ENCODE measurements around the gene SMPDL3B.

SMPDL3B gene

DNA sequence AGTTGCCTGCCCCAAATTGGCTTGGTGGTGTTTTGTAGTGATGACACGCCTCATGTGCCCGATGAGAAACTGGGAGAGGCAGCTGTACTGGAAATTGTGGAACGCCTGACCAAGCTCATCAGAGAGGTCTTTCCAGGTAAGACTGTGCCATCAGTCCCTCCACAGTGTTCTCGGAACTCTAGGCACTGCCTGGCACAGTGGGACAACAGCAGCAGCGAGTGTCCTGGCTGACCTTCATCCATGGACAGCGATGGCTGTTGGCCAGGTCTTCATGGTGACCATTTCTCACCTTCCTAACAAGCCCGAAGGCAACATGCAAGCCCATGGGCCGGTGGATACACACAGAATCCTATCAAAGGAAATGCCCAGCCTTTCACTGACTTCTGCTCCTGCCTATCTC lies 14.2 kb downstream of the SMPDL3B start:
- no peak overlapping the region for H4K12ac ChIP-seq (ENCODE audit: low read depth, low read length)
- no peak overlapping the region for H3K14ac ChIP-seq (ENCODE audit: low read length)
- H3K27me3 ChIP-seq (ENCODE audit: insufficient read depth, low read length): no peaks in the 10 kb centered on the region
- no CpG with 5 or more reads among the region's 8 CpGs for WGBS (ENCODE audit: extremely low coverage, insufficient coverage, insufficient read length)
- no peak overlapping the region for H3K4me2 ChIP-seq (ENCODE audit: low read length)
- no peaks in the 10 kb centered on the region for H3K79me2 ChIP-seq (ENCODE audit: control insufficient read depth, insufficient read depth, low read length, poor library complexity)
- peaks cover 2% of the 10 kb centered on the region for H3K9me3 ChIP-seq (ENCODE audit: insufficient read depth, low read depth, low read length)
- DNase-seq: no peak
- no peak overlapping the region for H3K27ac ChIP-seq (ENCODE audit: low read depth, low read length)
- H4K8ac ChIP-seq (ENCODE audit: low read depth, low read length): no peak overlapping the region
- H3K18ac ChIP-seq (ENCODE audit: low read length): no peak overlapping the region
- no peak overlapping the region for H4K91ac ChIP-seq (ENCODE audit: low read depth, low read length)
- no peaks in the 10 kb centered on the region for H3K79me1 ChIP-seq (ENCODE audit: low read length)
- H3K36me3 ChIP-seq (ENCODE audit: control insufficient read depth in 1 of 2, insufficient read depth in 2 of 2, low read length in 2 of 2): no peaks in the 10 kb centered on the region
- no peak overlapping the region for H2BK120ac ChIP-seq (ENCODE audit: insufficient read depth, low read length, poor library complexity)
- no peak overlapping the region for H2BK5ac ChIP-seq (ENCODE audit: low read depth, low read length, poor library complexity)
- H3K4me3 ChIP-seq (ENCODE audit: low read depth, low read length): no peak overlapping the region
- no peak overlapping the region for H3K4ac ChIP-seq (ENCODE audit: low read depth, low read length)
- H2BK12ac ChIP-seq (ENCODE audit: low read length): no peak overlapping the region
- no peak overlapping the region for H3K9ac ChIP-seq (ENCODE audit: low read length)
- H3K23ac ChIP-seq (ENCODE audit: low read length): no peak overlapping the region
- H3K4me1 ChIP-seq (ENCODE audit: control insufficient read depth in 1 of 2, insufficient read depth in 2 of 2, low read length in 2 of 2): peaks cover 3 to 5% of the 10 kb centered on the region in 2 experiments
- no peak overlapping the region for H2AFZ ChIP-seq (ENCODE audit: insufficient read depth, low read length, poor library complexity)
- no peak overlapping the region for H2AK5ac ChIP-seq (ENCODE audit: low read length)

DNA sequence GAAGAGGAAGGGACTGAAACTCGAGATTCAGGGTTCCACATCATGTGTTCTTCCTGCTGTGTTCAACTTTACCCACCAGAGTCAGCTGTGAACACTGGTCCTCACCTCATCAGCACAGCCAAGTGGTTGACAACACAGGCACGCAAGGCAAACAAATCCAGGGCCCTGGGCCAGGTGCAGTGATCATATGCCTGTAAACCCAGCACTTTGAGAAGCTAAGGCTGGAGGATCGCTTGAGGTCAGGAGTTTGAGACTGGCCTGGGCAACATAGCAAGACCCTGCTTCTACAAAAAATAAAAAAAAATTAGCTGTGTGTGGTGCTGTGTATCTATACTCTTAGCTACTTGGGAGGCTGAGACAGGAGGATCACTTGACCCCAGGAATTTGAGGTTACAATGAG lies 16.6 kb downstream of the SMPDL3B start:
- Histone ChIP-seq H3K27ac (ENCODE audit: low read depth, low read length) (no peak overlapping the region), H3K9ac (ENCODE audit: low read length) (no peak overlapping the region), H4K8ac (ENCODE audit: low read depth, low read length) (no peak overlapping the region), H2BK120ac (ENCODE audit: insufficient read depth, low read length, poor library complexity) (no peak overlapping the region), H4K91ac (ENCODE audit: low read depth, low read length) (no peak overlapping the region), H3K18ac (ENCODE audit: low read length) (no peak overlapping the region), H3K36me3 (ENCODE audit: control insufficient read depth in 1 of 2, insufficient read depth in 2 of 2, low read length in 2 of 2) (no peaks in the 10 kb centered on the region), H3K4me2 (ENCODE audit: low read length) (no peak overlapping the region), H2BK12ac (ENCODE audit: low read length) (no peak overlapping the region), H3K14ac (ENCODE audit: low read length) (no peak overlapping the region), H2AK5ac (ENCODE audit: low read length) (no peak overlapping the region), H3K79me2 (ENCODE audit: control insufficient read depth, insufficient read depth, low read length, poor library complexity) (no peaks in the 10 kb centered on the region), H3K4me1 (ENCODE audit: control insufficient read depth in 1 of 2, insufficient read depth in 2 of 2, low read length in 2 of 2) (no peaks in the 10 kb centered on the region), H2AFZ (ENCODE audit: insufficient read depth, low read length, poor library complexity) (no peak overlapping the region), H4K12ac (ENCODE audit: low read depth, low read length) (no peak overlapping the region), H2BK5ac (ENCODE audit: low read depth, low read length, poor library complexity) (no peak overlapping the region), H3K4me3 (ENCODE audit: low read depth, low read length) (no peak overlapping the region), H3K27me3 (ENCODE audit: insufficient read depth, low read length) (no peaks in the 10 kb centered on the region), H3K79me1 (ENCODE audit: low read length) (no peaks in the 10 kb centered on the region), H3K23ac (ENCODE audit: low read length) (no peak overlapping the region), H3K4ac (ENCODE audit: low read depth, low read length) (no peak overlapping the region), H3K9me3 (ENCODE audit: insufficient read depth, low read depth, low read length) (peaks cover 2% of the 10 kb centered on the region)
- no peak for DNase-seq
- no CpG with 5 or more reads among the region's 3 CpGs for WGBS (ENCODE audit: extremely low coverage, insufficient coverage, insufficient read length)

DNA sequence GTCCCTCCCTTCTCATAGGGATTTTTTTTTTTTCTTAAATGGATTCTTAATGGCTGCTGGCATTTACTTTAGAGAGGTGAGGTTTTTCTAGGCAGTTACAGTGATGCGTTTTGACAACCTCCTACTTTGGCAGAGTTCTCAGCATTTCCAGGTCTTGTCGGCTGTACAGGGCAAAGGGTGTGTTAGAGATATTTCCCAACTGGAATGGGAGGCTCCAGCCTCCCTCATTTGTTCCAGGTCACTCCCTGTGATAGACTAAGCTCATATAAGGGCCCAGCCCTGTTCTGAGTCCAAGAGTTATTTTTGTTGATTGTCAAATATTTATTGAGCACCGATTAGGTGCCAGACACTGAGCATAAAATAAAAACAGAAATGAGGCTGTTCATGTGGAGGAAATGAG lies 17.3 kb downstream of the SMPDL3B start:
- Histone ChIP-seq H3K27me3 (ENCODE audit: insufficient read depth, low read length) (no peaks in the 10 kb centered on the region), H3K27ac (ENCODE audit: low read depth, low read length) (no peak overlapping the region), H4K91ac (ENCODE audit: low read depth, low read length) (no peak overlapping the region), H3K18ac (ENCODE audit: low read length) (no peak overlapping the region), H2BK5ac (ENCODE audit: low read depth, low read length, poor library complexity) (no peak overlapping the region), H3K79me1 (ENCODE audit: low read length) (no peaks in the 10 kb centered on the region), H3K9me3 (ENCODE audit: insufficient read depth, low read depth, low read length) (peaks cover 2% of the 10 kb centered on the region), H2AFZ (ENCODE audit: insufficient read depth, low read length, poor library complexity) (no peak overlapping the region), H3K4ac (ENCODE audit: low read depth, low read length) (no peak overlapping the region), H3K79me2 (ENCODE audit: control insufficient read depth, insufficient read depth, low read length, poor library complexity) (no peaks in the 10 kb centered on the region), H4K8ac (ENCODE audit: low read depth, low read length) (no peak overlapping the region), H2BK12ac (ENCODE audit: low read length) (no peak overlapping the region), H3K14ac (ENCODE audit: low read length) (no peak overlapping the region), H3K4me2 (ENCODE audit: low read length) (no peak overlapping the region), H4K12ac (ENCODE audit: low read depth, low read length) (no peak overlapping the region), H3K23ac (ENCODE audit: low read length) (no peak overlapping the region), H3K4me3 (ENCODE audit: low read depth, low read length) (no peak overlapping the region), H2BK120ac (ENCODE audit: insufficient read depth, low read length, poor library complexity) (no peak overlapping the region), H2AK5ac (ENCODE audit: low read length) (no peak overlapping the region), H3K36me3 (ENCODE audit: control insufficient read depth in 1 of 2, insufficient read depth in 2 of 2, low read length in 2 of 2) (no peaks in the 10 kb centered on the region), H3K4me1 (ENCODE audit: control insufficient read depth in 1 of 2, insufficient read depth in 2 of 2, low read length in 2 of 2) (no peaks in the 10 kb centered on the region), H3K9ac (ENCODE audit: low read length) (no peak overlapping the region)
- no CpG with 5 or more reads among the region's 3 CpGs for WGBS (ENCODE audit: extremely low coverage, insufficient coverage, insufficient read length)
- no peak for DNase-seq

DNA sequence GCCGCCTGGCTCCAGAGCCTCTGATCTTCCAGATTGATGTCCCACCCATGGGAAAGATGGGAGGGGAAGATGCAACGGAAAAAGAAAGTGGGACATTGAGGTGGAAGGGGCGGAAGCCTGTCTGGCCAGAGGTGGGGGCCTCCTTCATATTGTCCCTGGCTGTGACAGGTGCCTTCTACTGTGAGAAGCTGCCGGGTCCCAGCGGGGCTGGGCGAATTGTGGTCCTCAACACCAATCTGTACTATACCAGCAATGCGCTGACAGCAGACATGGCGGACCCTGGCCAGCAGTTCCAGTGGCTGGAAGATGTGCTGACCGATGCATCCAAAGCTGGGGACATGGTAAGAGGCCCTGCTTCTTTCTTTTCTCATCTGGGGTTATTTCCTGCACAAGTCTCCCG lies 19.4 kb downstream of the SMPDL3B start:
- no peaks in the 10 kb centered on the region for H3K79me2 ChIP-seq (ENCODE audit: control insufficient read depth, insufficient read depth, low read length, poor library complexity)
- H4K8ac ChIP-seq (ENCODE audit: low read depth, low read length): no peak overlapping the region
- H3K9me3 ChIP-seq (ENCODE audit: insufficient read depth, low read depth, low read length): no peaks in the 10 kb centered on the region
- H3K4ac ChIP-seq (ENCODE audit: low read depth, low read length): no peak overlapping the region
- H3K36me3 ChIP-seq (ENCODE audit: control insufficient read depth in 1 of 2, insufficient read depth in 2 of 2, low read length in 2 of 2): no peaks in the 10 kb centered on the region
- no peak overlapping the region for H2BK5ac ChIP-seq (ENCODE audit: low read depth, low read length, poor library complexity)
- H3K27me3 ChIP-seq (ENCODE audit: insufficient read depth, low read length): no peaks in the 10 kb centered on the region
- no peak overlapping the region for H4K91ac ChIP-seq (ENCODE audit: low read depth, low read length)
- no peak overlapping the region for H4K12ac ChIP-seq (ENCODE audit: low read depth, low read length)
- H3K23ac ChIP-seq (ENCODE audit: low read length): no peak overlapping the region
- no peak overlapping the region for H2BK12ac ChIP-seq (ENCODE audit: low read length)
- H3K4me2 ChIP-seq (ENCODE audit: low read length): no peak overlapping the region
- no peak overlapping the region for H3K9ac ChIP-seq (ENCODE audit: low read length)
- no peak overlapping the region for H3K4me3 ChIP-seq (ENCODE audit: low read depth, low read length)
- DNase-seq: no peak
- H3K79me1 ChIP-seq (ENCODE audit: low read length): no peaks in the 10 kb centered on the region
- no CpG with 5 or more reads among the region's 10 CpGs for WGBS (ENCODE audit: extremely low coverage, insufficient coverage, insufficient read length)
- H3K4me1 ChIP-seq (ENCODE audit: control insufficient read depth in 1 of 2, insufficient read depth in 2 of 2, low read length in 2 of 2): no peaks in the 10 kb centered on the region
- no peak overlapping the region for H3K14ac ChIP-seq (ENCODE audit: low read length)
- no peak overlapping the region for H2AFZ ChIP-seq (ENCODE audit: insufficient read depth, low read length, poor library complexity)
- no peak overlapping the region for H2AK5ac ChIP-seq (ENCODE audit: low read length)
- H3K18ac ChIP-seq (ENCODE audit: low read length): no peak overlapping the region
- no peak overlapping the region for H3K27ac ChIP-seq (ENCODE audit: low read depth, low read length)
- no peak overlapping the region for H2BK120ac ChIP-seq (ENCODE audit: insufficient read depth, low read length, poor library complexity)
